NCI-H2029 treated with DMSO at 0.1 percent for 48 hours (cell line): ENCODE results near the gene IRX1.

ENCODE experiments used
- DNase-seq: peaks from one replicate; lab custom pipeline; 2025; lab: John Stamatoyannopoulos, UW

IRX1 gene

DNA sequence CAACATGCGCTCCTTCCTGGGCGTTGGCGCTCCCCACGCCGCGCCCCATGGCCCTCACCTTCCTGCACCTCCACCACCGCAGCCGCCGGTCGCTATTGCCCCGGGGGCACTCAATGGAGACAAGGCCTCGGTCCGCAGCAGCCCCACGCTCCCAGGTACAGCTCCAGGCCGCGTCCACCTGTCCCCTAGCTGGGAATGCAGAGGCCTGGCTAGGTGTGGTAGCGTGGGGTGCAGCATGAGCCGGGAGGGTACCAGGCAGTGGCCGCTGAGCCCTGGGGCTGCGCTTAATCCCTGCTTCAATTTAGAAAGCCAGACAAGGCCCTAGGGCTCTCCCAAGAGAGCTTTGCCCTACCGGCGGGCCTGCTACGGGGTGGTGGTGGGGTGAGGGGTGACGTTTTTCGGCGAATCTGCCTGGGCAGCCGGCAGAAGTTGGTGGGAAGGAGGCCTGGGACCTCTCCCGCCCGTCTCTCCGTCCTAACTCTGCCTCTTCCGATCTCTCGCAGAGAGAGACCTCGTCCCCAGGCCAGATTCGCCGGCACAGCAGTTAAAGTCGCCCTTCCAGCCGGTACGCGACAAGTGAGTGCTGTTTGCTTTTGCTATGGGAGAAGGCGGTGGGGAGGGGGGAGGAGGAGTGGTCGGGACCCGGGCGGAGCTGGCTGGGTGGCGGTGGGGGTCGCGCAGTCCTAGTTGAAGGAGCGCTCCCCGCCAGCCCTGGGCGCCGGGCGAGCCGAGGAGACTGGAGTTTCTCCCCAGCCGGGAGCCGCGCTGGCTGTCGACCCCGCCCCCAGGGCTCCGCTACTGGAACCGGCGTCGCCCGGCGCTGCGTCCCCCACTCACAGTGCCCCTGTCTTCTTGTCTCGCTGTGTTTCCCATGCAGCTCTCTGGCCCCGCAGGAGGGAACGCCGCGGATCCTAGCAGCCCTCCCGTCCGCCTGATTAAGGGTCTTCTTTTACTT lies 4.8 kb downstream of the IRX1 start:
- no peak for DNase-seq

DNA sequence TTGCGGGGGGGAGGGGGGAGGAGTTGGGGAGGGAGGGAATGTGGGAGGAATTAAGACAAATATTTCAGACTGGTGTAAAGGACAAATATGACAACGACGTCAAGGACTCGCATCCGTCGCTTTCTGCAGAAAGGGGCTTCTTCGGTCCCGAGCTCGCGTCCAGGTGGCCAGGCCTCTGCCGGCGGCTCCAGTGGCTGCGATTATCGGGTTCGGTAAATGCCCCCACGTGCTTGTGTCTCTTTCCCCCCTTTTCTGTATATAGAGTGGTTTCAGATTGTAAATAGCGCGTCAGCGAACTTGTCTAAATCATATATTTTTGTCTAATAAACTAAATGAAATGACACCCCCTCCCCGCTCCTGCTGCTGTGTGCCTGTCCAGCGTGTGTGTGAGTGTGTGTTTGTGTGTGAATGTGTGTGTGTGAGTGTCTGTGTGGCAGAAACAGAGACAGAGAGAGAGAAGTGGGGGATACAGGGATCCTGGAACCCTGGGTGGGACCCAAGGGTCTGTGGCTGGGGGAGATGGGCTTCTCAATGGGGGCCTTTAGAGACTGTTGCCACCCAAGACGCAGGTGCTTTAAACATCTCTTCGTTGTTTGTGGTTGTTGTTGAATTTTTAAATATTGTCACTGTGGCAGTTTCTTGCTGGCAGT lies 5.6 kb downstream of the IRX1 start:
- DNase-seq, result no peak

DNA sequence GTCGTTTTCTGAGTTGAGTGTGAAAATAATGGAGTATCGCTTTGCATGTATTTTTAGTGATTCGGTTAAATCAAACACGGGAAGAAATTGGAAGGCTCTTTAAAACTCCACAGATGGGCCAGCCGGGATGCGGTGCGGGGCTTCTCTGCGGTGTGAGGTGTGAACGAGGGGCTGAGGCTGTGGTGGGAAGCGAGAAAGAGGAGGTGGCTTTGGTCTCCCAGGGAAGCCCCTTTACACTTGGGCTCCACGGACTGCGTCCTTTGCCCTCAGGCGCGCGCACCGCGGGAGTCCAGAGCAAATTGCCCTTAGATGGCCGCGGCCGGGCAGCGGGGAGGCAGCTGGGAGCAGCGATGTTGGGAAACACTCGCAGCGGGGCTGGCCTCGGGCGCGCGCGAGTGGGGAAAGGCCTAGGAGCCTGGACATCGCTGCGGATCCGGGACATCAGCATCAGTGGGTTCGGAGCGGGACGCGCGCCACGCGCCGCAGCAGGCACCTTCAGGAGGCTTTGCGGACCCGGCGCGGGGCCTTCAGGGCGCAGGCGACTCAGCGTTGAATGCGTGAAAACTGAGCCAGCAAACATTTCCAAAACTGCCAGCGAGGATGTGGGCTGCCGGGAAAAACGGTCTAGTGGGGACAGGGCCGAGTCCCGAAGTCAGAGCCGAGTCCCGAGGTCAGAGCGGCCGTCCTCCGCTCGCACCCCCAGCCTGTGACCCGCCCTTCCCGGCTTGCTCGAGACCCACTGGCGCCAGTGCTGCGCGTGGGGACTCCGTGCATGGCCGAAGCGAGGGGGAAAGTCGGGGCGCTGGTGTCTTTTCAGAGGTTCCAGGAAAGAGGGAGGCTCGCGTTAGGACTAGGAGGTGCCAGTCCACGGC lies 6.5 kb downstream of the IRX1 start:
- no peak for DNase-seq

DNA sequence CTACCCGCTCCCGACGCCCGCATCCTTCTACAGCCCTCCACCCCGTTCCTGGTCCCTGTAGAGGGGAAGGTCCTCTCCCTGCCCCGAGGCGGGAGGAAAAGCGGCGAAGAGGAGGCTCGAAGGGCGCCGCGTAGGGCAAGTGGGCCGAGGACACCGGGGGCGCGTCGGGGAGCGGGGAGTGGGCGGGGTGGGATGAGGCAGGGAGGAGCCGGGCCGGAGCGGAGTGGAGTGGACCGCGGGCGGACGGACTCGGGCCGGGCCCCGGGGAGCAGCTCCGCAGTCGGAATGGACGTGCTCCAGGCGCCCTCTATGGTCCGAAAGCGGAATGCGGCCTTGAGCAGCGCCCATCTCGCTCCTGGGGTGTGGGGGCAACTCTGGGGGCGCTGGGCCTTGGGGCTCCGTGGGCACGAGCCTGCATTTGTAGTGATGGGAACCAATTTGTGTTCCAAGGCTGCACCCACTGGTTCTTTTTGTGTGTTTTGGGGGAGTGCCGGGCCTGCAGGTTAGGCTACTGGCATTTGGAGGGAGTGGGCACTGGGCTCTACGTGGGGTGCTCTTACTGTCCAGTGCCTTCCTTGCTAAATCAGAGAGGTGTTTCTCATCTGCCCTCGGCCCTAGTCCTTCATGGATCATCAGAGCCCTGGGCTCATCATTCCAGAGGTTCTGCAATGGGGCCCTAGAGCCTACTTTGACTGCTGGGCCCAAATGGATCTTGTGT lies 7.3 kb downstream of the IRX1 start:
- DNase-seq, result no peak

DNA sequence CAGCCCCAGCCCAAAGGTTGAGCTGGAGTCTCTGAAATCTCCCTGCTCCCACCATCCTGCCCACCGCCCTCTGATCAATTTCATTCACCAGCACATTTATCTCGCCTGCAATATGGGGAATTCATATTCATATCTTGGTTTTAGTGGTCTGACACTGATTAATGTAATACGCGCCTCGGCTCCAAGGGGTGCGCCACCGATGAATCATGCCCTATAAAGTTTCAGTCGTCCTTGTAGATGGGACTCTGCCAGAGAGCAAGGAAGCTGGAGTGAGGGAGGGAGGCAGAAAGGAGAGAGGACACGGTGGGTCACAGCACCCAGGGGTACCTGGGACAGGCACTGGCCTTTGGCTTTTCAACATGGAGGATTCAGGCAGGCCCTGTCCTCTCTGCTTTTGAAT lies 8.9 kb downstream of the IRX1 start:
- DNase-seq, result no peak

DNA sequence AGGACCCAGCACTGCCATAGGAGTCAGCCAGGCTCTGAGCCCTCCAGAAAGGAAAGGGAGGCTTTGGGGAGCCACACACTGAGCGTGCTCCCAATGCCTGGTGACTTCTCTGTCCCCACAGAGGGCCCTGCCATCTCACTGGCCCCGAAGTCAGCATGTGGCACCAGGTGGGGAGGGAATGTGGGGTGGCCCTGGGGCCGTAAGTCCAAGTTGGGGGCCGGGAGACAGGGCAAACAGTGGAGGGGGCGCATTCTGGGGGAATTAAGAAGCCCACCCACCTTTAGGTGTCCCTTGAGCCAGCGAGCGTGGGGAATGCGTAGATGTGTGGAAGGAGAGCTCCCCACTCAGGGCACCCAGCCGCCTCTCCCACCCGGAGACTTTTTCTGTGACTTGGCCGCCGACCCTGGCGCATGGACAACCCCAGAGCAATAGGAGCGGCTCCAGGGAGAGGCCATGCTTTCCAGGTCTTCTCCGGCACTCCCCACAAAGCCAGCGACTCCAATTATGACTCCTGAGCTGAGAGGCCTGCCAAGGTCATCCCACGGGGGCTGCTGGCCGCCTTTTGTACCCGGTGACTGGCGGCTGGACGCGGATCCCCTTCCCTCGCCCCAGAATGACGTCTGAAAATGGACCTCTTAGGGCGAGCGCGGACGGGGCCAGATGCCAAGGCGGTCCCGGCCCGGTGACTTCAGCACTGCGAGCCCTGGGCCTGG lies 9.8 kb downstream of the IRX1 start:
- no peak for DNase-seq

DNA sequence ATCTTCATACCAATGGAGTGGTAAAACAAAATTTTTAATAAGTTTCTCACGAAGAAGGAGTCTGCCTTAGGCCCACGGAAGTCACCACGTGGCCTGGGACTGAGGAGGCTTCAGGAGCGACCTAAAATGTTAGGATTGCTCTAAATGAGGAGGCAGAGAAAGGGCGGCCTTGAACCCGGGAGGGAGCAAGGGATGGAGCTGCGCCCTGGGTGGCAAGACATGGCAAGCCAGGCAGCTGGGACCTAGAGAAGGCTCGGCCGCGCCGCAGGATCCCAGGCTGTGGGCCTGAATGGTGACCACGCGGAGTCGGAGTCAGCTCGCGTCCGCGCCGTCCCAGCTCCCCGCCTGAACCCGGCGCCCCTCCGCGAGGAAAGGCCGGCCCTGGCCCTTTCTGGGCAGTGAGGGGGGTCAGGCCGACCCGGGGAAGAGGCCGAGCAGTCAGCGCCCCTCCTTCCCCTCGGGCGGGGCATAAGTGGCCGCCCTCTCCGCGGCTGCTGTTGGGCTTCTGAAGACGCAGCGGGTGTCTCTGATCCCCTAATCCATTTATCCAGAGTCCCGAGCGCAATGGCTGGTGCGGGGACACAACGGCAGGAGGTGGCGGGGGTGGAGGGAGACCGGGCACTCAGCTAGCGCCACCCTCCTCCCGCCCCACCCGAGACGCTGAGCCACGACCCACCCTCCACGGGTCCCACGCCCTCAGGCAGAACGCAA lies 10.6 kb downstream of the IRX1 start:
- no peak for DNase-seq

DNA sequence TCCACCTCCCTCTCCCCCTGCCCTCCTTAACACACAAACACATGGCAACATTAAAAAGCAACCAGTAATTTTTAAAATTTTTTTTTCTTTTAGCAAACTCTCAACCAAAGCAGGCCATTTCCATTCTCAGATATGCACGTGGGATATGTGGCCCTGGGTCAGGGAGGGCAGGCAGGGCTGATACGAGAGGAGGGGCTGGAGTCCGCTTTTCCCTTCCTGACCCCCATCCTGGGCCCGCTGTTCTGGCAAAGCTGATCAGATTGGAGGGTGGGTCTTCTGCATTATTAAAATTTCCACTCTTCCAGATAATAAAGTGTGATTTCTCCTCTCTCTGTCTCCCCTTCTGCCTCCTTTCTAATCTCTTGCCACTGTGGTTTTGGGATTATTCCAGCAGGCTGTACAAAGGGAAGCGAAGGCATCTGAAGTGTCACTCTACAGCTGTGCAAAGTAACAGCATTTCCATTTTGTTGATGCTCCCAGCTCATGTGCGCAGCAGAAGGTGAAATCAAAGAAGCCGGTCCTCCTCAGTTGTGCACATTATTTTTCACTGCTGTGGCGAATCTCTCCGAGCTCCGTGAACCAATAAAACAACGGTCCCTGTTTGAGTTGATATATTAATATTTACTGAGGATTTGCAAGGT lies 12.0 kb downstream of the IRX1 start:
- no peak for DNase-seq

DNA sequence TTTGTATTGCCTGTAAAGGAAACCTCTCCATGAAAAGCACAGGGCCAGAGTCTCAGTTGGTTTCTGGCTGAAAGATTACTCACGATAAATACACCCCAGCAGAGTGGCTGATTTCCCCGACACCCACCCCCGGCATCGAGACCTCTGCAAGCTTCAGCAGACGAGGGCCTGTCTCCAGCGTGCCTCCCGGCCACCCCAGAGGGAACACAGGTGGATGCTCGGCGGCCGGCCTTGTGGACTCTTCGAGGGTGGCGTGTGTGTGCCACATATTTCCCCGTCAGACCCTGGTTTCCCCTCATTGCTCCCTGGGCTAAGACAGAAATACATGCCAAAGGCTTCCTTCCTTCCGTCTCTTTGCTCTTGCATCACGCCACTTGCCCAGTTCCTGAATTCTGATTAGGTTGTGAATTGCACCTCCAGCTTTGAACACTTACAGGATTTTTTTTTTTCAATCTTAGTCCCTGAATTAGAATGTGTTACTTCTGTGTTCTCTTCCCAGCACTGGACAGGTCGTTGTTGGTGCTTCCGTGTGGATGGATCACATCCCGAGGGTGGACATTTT lies 13.6 kb downstream of the IRX1 start:
- DNase-seq, result no peak

DNA sequence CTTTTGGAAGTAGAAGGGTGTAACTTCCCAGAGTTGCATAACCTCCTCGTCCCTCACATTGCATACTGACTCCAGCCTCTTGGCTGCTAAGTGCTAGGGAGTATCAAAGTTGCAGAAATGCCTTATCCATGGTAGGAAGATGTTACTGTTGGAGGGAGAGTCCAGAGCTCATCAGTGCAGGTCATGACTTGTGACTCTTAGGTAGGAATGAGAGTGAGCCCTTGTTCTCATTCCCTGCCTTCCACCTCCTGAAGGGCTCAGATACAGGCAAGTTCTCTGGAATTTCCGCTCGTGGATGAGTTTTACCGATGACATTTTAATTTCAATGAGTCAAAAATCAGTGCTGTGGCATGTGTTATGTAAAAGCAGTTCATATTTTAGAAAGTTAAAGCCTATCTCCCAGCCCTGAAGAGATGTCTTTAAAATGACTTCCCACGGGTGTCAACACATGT lies 17.0 kb downstream of the IRX1 start:
- no peak for DNase-seq

DNA sequence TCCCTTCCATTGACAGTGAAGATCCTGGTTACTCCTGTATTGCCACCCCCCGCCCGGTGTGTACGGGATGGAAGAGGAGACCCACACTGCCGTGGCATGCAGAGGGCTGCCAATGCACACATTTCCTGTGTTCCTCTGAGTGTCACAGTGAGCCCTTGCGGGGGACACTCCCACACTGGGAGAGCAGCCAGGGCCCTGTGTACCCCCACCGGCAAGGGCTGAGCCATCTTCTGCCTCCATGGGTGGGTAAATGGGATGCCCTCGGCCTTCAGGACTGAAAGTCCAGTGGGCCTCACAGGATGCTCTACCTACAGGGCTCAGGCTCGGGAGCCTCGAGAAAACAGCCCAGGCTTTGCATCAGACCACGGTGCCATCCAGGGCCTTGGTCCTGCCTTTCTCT lies 18.1 kb downstream of the IRX1 start:
- DNase-seq, result no peak

DNA sequence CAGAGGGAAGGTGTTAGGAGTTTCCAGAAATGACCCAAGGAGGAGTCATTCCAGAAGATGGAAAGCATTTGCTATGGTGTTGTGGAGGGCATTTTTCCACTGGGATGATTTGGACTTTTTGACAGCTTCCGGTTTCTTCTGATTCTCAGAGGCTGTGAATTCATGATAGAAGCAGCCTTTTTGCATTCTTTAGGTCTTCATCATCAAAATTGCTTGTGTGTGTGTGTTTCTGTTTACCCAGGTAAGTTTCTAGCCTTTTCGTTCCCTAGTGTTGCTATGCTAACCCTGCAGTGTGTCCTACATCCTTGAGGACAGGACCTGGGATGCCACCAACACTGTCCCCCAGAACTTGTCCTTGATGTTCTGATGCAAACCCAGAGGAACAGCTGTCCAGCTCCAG lies 19.6 kb downstream of the IRX1 start:
- no peak for DNase-seq

DNA sequence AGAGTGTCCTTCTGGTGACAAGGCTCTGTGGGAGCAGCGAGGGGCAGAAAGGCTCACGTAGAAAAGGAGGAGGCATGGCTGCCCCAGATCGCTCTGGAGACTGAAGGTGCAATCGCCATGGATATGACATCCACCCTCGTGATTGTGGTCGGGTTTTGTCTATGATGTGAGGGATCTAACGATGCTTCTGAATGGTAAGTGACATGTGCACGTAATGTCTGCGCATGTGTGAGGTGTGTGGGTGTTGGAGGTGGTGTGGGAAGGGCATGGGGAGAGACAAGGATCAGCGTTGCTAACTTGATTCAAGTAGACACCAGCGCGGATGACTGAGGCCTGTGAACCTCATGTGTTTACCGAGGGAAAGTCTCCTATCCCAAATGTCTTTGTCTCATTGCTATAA lies 20.2 kb downstream of the IRX1 start:
- no peak for DNase-seq

DNA sequence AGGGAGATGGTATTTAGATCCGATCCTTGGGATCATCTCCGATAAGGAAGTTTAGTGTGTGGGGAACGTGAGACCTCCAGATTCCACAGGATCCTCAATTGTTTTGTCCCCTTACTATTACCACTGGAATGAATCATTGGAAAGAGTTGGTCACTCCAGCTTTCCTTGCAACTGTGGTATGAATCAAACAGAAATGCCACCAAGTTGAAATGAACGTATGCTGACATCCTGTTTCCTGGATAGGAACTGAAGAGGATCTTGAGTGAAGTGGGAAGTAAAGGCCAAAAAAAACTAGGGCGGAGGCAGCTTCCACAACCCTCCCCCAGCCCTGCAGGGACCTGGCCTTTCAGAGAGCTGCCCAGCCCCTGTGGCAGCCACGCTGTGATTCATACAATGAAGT lies 23.9 kb downstream of the IRX1 start:
- DNase-seq, result no peak

DNA sequence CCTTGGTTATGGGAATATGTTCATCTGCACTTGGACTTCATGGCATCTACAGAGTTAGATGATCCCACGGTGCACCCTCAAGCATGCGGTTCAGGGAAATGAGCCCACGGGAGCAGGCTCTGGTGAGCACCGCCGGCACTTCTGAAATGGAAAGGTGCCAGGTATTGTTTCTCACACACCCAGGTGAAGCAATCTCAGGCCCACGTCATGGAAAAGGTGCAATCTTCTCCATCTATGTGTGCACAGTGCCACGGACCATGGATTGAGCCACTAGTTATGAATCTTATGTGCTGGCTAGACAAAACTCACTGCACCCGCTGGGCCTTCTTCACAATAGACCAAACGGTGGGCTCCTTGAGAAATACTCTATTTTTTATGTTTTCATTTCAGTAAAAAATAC lies 27.3 kb downstream of the IRX1 start:
- no peak for DNase-seq

DNA sequence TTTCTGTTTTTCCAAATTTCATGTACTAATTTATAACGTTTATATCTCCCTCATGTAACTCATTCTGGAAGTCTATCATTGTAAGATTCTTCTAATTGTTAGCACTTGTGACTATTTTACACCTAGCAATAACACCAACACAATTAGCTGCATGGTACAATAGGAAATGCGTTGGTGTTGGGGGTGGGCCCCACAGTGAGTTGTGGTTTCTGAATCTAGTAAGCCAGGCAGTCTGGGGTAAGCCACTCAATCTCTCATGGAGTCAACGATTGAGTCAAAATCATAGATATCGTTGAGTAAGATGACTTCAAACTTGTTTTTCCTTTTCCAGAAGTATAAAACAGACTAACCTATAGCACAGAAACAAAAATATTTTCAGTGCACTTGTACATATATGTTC lies 30.0 kb downstream of the IRX1 start:
- no peak for DNase-seq

DNA sequence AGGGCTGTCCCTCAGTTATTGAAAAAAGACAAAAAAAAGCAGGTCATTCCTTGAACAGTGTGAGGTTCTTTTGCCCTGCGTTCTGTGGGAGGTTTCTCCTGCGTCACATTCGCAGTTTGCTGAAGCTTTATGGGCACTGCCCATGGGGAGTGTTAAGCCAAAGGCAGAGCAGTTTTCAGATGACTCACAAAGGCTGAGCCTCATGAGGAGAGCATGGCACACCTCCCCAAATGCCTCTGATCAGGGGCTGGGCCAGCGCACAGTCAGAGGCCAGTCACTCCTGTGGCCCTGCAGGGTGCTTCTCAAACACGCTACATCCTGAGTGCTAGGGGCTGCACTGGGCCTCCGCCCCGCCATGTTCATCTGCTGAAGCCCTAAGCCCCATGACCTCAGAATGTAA lies 38.4 kb downstream of the IRX1 start:
- DNase-seq, result no peak

DNA sequence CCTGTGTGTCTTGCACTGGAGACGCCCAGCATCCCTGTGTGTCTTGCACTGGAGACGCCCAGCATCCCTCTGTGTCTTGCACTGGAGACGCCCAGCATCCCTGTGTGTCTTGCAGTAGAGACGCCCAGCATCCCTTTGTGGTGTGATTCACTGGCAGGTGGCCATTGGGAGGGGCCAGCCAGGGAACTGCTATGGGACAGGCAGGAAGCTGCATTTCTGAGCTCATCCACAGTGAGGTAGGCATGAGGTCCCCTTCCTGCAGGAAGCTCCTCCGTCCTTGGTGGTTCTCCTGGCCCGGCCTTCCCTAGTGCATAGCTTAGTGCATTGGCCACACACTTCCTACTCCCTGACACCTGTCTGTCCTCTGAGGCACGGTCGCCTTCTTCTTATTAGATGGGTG lies 43.5 kb downstream of the IRX1 start:
- no peak for DNase-seq

DNA sequence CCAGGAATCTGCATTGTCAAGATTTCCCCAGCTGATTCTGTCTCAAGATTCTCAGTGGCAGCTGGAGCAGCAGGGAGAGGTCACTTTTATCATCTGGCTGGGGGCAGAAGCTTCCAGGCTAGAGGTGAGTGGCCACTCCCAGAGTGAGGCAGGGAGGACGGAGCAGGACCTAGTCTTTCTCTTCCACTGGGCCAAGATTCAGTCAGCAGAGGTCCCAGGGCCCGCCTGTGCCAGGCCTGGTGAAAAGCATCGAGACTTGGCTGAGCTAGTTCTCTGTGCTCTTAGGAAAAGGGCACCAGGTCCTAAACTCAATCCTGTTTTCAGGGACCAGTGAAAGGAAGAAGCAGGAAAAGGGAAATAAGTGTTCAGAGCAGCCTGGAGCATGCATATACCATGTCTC lies 46.6 kb downstream of the IRX1 start:
- DNase-seq, result no peak

DNA sequence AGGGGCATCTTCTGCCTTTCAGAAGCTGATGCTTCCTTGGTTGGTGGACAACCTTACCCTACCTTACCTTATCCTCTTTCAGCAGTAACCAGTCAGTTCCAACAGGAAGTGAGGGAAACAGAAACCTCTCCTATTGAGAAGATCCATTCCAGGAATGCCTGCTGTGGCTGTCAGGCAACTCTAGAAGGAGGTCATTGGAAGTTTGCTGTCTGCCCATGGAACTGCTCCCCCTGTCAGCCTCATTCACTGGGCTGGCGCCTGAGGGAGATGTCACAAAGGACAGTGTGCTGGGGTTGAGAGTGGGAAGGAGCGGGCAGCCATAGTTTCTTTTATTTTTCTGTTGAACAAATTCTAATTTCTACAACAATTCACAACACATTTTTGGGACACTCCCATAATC lies 54.7 kb downstream of the IRX1 start:
- DNase-seq, result no peak
